Measurements from ENCODE around the gene NUP210.

DNA sequence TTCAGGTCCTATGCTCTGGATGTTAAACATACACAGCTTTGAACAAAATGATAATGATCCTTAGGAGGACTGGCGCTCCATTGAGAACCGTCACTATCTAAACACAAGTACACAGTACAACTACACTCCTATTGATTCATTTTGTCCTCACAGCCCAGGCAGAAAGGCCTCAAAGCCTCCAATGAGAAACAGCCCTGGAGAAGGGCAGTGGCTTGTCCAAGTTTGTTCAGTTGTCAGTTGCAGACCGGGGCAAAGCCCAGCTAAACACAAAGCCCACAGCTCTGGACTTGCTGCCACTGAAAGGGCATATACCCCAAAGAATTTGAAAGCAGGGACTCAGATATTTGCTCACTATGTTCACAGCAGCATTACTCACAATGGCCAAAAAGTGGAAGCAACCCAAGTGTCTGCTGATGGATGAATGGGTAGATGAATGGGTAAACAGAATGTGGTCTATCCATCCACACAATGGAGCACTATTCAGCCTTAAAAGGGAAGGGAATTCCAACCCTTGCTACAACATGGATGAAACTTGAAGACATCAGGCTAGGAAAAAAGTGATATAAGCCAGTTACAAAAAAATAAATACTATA, 34.7 kb downstream of the NUP210 start:
- TF ChIP-seq SP1 (IDR thresholded peaks at IDR 0.05) (no peak), LEF1 (IDR thresholded peaks at IDR 0.05; ENCODE audit: borderline replicate concordance) (no peak), FOXM1 (IDR thresholded peaks at IDR 0.05; ENCODE audit: borderline replicate concordance) (no peak), BHLHE40 (IDR thresholded peaks at IDR 0.05; ENCODE audit: borderline replicate concordance) (no peak), SUZ12 (IDR thresholded peaks at IDR 0.05) (no peak), TARDBP (IDR thresholded peaks at IDR 0.05) (no peak), ELF4 (IDR thresholded peaks at IDR 0.05) (no peak), L3MBTL2 (conservative IDR thresholded peaks at IDR 0.05) (no peak), HDGF (IDR thresholded peaks at IDR 0.05; ENCODE audit: borderline replicate concordance) (no peak)
- TF ChIP-seq, protein P1, sequence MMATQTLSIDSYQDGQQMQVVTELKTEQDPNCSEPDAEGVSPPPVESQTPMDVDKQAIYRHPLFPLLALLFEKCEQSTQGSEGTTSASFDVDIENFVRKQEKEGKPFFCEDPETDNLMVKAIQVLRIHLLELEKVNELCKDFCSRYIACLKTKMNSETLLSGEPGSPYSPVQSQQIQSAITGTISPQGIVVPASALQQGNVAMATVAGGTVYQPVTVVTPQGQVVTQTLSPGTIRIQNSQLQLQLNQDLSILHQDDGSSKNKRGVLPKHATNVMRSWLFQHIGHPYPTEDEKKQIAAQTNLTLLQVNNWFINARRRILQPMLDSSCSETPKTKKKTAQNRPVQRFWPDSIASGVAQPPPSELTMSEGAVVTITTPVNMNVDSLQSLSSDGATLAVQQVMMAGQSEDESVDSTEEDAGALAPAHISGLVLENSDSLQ (IDR thresholded peaks at IDR 0.05) = no peak

All from HEK293T (cell line).